ENCODE measurements around the gene CNTROB. TPM values are rescaled to one million over a fixed set of nuclear protein-coding genes. Genes with fewer than 3 reads are reported as not detected.

CNTROB gene
- total and polyA plus RNA-seq, 10 of the 15 experiments (the other 5 are each of a cell fraction or from before 2014, with no cell fraction given), result 2.0 to 36.2 (median 28.2) TPM

DNA sequence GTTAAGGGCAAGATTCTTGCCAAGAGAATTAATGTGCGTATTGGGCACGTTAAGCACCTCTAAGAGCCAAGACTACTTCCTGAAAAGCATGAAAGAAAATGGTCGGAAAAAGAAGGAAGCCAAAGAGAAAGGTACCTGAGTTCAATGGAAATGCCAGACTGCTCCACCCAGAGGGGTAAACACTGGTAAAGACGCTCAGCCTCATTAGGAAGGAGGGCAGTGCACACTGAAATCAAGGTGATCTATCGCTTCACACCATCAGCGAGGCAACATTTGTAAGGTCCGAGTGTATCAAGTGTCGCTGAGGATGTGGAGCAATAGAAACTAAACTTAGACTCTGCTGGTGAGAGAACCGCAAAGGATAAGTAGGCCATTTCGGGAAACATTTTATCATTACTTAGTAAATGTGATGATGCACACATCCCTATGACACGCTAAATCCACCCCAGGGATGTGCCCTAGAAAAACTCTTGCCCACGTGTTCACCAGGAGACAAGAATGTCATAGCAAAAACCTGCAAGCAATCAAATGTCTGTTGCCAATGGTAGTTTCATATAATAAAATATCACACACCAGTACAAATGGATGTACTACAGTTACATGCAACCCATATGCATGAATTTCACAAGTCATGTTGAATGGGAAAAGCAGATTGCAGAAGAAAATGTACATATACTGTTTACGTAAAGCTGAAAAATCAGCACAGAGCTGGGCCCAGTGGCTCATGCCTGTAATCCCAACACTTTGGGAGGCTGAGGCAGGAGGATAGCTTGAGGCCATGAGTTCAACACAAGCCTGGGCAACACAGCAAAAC, 23.6 kb downstream of the CNTROB start:
- no peak for FAIRE-seq

More for the DNA sequence above, 23.6 kb downstream of the CNTROB start:
- intact Hi-C loops (cut with micrococcal nuclease; ENCODE audit: unreplicated experiment) (no loop called here), in situ Hi-C loops (cut with MboI) (no loop called here)
- H3K9ac ChIP-seq (ENCODE audit: control insufficient read depth, insufficient read depth, low read length), result no peak overlapping the region
- no TSS peak for BruUV-seq (replicated peaks)
- H3K9me3 ChIP-seq (replicated peaks; ENCODE audit: control insufficient read depth, insufficient read depth, low read length), result no peaks in the 10 kb centered on the region
- RAD21 ChIA-PET (ENCODE audit: unreplicated experiment), result no interaction called here
- H3K4me2 ChIP-seq (ENCODE audit: control insufficient read depth, insufficient read depth), result no peak overlapping the region
- no peaks in the 10 kb centered on the region for H3K36me3 ChIP-seq (ENCODE audit: control insufficient read depth in 2 of 2, insufficient read depth in 2 of 2, low read length in 1 of 2)
- POLR2A ChIA-PET, result no interaction called here
- no peaks in the 10 kb centered on the region for H4K20me1 ChIP-seq (ENCODE audit: control insufficient read depth, insufficient read depth)
- WGBS (ENCODE audit: insufficient coverage, insufficient replicate concordance, low lambda C conversion rate, missing lambda C conversion rate), result 80% methylated on average over 13 of the region's 13 CpGs
- SMC1A ChIA-PET (ENCODE audit: uncharacterized antibody, unreplicated experiment), result no interaction called here
- TF ChIP-seq POLR2AphosphoS2 (IDR thresholded peaks at IDR 0.05; ENCODE audit: low read depth, low read length) (no peak), ZNF274 (IDR thresholded peaks at IDR 0.05; ENCODE audit: insufficient read depth, insufficient read length) (no peak), HDAC6 (IDR thresholded peaks at IDR 0.05; ENCODE audit: unreplicated experiment) (no peak), MTA3 (IDR thresholded peaks at IDR 0.05; ENCODE audit: borderline replicate concordance, low read length) (no peak), KDM1A (IDR thresholded peaks at IDR 0.05; ENCODE audit: borderline replicate concordance) (no peak), SIN3A (IDR thresholded peaks at IDR 0.05; ENCODE audit: low read depth, low read length) (no peak), RBBP5 (conservative IDR thresholded peaks at IDR 0.05) (no peak), SMARCA5 (IDR thresholded peaks at IDR 0.05) (no peak), ZNF24 (IDR thresholded peaks at IDR 0.05) (no peak), SMC3 (IDR thresholded peaks at IDR 0.05; ENCODE audit: borderline replicate concordance, low read length) (no peak), ETV6 (conservative IDR thresholded peaks at IDR 0.05 in 1 of 2, IDR thresholded peaks at IDR 0.05 in 1 of 2; ENCODE audit: borderline replicate concordance in 1 of 2, low read depth in 1 of 2) (no peak), SREBF1 (IDR thresholded peaks at IDR 0.05; ENCODE audit: low read length) (no peak), BCL11A (IDR thresholded peaks at IDR 0.05; ENCODE audit: low read depth, low read length) (no peak), RAD21 (IDR thresholded peaks at IDR 0.05; ENCODE audit: insufficient read depth, low read depth, low read length) (no peak), CBFB (IDR thresholded peaks at IDR 0.05; ENCODE audit: low read depth) (no peak)
- TF ChIP-seq, protein P1, sequence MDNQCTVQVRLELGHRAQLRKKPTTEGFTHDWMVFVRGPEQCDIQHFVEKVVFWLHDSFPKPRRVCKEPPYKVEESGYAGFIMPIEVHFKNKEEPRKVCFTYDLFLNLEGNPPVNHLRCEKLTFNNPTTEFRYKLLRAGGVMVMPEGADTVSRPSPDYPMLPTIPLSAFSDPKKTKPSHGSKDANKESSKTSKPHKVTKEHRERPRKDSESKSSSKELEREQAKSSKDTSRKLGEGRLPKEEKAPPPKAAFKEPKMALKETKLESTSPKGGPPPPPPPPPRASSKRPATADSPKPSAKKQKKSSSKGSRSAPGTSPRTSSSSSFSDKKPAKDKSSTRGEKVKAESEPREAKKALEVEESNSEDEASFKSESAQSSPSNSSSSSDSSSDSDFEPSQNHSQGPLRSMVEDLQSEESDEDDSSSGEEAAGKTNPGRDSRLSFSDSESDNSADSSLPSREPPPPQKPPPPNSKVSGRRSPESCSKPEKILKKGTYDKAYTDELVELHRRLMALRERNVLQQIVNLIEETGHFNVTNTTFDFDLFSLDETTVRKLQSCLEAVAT (IDR thresholded peaks at IDR 0.05), result no peak
- TF ChIP-seq, protein P2, sequence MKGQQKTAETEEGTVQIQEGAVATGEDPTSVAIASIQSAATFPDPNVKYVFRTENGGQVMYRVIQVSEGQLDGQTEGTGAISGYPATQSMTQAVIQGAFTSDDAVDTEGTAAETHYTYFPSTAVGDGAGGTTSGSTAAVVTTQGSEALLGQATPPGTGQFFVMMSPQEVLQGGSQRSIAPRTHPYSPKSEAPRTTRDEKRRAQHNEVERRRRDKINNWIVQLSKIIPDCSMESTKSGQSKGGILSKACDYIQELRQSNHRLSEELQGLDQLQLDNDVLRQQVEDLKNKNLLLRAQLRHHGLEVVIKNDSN (IDR thresholded peaks at IDR 0.05; ENCODE audit: borderline replicate concordance, extremely low read length, insufficient read depth, low read depth, low read length), result no peak
- TF ChIP-seq, protein P3, sequence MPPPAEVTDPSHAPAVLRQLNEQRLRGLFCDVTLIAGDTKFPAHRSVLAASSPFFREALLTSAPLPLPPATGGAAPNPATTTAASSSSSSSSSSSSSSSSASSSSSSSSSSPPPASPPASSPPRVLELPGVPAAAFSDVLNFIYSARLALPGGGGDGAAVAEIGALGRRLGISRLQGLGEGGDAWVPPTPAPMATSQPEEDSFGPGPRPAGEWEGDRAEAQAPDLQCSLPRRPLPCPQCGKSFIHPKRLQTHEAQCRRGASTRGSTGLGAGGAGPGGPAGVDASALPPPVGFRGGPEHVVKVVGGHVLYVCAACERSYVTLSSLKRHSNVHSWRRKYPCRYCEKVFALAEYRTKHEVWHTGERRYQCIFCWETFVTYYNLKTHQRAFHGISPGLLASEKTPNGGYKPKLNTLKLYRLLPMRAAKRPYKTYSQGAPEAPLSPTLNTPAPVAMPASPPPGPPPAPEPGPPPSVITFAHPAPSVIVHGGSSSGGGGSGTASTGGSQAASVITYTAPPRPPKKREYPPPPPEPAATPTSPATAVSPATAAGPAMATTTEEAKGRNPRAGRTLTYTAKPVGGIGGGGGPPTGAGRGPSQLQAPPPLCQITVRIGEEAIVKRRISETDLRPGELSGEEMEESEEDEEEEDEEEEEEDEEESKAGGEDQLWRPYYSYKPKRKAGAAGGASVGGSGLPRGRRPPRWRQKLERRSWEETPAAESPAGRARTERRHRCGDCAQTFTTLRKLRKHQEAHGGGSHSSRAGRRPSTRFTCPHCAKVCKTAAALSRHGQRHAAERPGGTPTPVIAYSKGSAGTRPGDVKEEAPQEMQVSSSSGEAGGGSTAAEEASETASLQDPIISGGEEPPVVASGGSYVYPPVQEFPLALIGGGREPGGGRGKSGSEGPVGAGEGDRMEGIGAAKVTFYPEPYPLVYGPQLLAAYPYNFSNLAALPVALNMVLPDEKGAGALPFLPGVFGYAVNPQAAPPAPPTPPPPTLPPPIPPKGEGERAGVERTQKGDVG (CRISPR knock-in tag; IDR thresholded peaks at IDR 0.05), result no peak
- TF ChIP-seq, protein P4, sequence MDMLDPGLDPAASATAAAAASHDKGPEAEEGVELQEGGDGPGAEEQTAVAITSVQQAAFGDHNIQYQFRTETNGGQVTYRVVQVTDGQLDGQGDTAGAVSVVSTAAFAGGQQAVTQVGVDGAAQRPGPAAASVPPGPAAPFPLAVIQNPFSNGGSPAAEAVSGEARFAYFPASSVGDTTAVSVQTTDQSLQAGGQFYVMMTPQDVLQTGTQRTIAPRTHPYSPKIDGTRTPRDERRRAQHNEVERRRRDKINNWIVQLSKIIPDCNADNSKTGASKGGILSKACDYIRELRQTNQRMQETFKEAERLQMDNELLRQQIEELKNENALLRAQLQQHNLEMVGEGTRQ (IDR thresholded peaks at IDR 0.05; ENCODE audit: borderline replicate concordance, low read depth, low read length), result no peak
- no peaks in the 10 kb centered on the region for H3K27me3 ChIP-seq (replicated peaks in 1 of 2; ENCODE audit: control insufficient read depth in 2 of 2, insufficient read depth in 2 of 2, low read length in 1 of 2)
- H3K4me1 ChIP-seq (ENCODE audit: control insufficient read depth, insufficient read depth, low read length), result peaks cover 12% of the 10 kb centered on the region
- ATAC-seq (no peak), DNase-seq (ENCODE audit: low read depth, low spot score) (no peak)
- no peak overlapping the region for H3K27ac ChIP-seq (ENCODE audit: control insufficient read depth, insufficient read depth)
- CTCF ChIA-PET, result interaction anchor here (0.6 to 1.1 kb wide), 3 partner anchors 23 to 49 kb away, joined by 3 to 4 read pairs (median 3); partner anchors contain the start of gene CNTROB
- H3K4me3 ChIP-seq, result no peak overlapping the region
- H2AFZ ChIP-seq (ENCODE audit: control insufficient read depth, low read depth, low read length), result no peak overlapping the region
- no peaks in the 10 kb centered on the region for H3K79me2 ChIP-seq (ENCODE audit: control insufficient read depth, insufficient read depth, low read length)
